Progenitor cell of endocrine pancreas (in vitro differentiated cells): ENCODE results near the gene VWA2. TPM values are rescaled to one million over a fixed set of nuclear protein-coding genes. Genes with fewer than 3 reads are reported as not detected.

Source experiments
- DNase-seq: peaks from one replicate; pipeline ENCODE4 v3.0.0; 2021; ENCODE audit warnings: low spot score; ENCODE audit not compliant: unreplicated experiment
- H3K27ac Mint-ChIP-seq: 2 replicates; pipeline ENCODE4 v1.8.0; 2021; ENCODE audit warnings: mild to moderate bottlenecking, moderate library complexity, mixed read lengths
- H3K27me3 Mint-ChIP-seq: 2 replicates; pipeline ENCODE4 v1.8.0; 2021; ENCODE audit warnings: mixed read lengths
- H3K36me3 Mint-ChIP-seq: 2 replicates; pipeline ENCODE4 v1.8.0; 2022; ENCODE audit warnings: mixed read lengths; ENCODE audit not compliant: insufficient read depth
- H3K4me1 Mint-ChIP-seq: 2 replicates; pipeline ENCODE4 v1.8.0; 2021; ENCODE audit warnings: low read depth, mixed read lengths
- H3K4me3 Mint-ChIP-seq: 2 replicates; pipeline ENCODE4 v1.8.0; 2021; ENCODE audit warnings: low read depth, mild to moderate bottlenecking, moderate library complexity, mixed read lengths
- H3K9me3 Mint-ChIP-seq: 2 replicates; pipeline ENCODE4 v1.8.0; 2021; ENCODE audit warnings: low read depth, mixed read lengths
- total RNA-seq: library from RNA; stranded (reverse); gene quantifications from 2 replicates; pipeline ENCODE4 v1.2.1, GENCODE V29; 2021
- TF ChIP-seq, protein P1 (sequence below): fragments of 200-600 bp; sonication (generic); IDR thresholded peaks from one replicate; pipeline ENCODE4 v1.5.0; 2021; ENCODE audit warnings: antibody characterized with exemption, mild to moderate bottlenecking; ENCODE audit not compliant: unreplicated experiment

VWA2 gene
- total RNA-seq, 1 donor from 2014 or later: 12.4 TPM

DNA sequence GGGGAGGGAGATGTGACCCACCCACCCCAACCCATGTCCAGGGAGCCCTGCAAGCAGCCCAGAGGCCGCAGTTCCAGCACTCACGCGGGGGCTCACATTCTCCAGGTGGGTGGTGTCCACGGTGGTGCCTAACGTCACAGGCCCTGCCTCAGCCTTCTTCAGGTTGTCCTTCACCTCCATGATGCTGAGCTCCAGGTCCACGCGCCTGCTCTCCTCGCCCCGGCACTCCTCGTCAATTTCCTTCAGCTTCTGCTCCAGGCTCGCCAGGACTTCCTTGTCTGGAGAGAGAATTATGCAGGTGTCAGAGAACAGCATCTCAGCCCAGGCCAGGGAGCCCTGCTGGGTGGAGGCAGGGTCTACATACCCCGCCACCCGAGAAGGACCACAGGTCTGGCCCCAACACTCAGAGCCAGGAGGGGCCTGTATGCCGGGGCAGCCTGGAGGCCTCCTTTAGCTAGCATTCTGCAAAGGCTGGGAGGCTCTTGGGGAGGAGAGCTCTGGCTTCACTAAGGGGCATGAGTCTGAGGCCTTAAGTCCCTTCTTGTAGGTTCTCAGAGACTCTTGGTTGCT lies 58.2 kb downstream of the VWA2 start:
- Mint-ChIP-seq H3K27ac (no peak overlapping the region), H3K9me3 (peaks cover 16% of the 10 kb centered on the region), H3K36me3 (peaks cover 22% of the 10 kb centered on the region), H3K4me1 (no peaks in the 10 kb centered on the region), H3K27me3 (no peaks in the 10 kb centered on the region), H3K4me3 (no peak overlapping the region)
- TF ChIP-seq, protein P1, sequence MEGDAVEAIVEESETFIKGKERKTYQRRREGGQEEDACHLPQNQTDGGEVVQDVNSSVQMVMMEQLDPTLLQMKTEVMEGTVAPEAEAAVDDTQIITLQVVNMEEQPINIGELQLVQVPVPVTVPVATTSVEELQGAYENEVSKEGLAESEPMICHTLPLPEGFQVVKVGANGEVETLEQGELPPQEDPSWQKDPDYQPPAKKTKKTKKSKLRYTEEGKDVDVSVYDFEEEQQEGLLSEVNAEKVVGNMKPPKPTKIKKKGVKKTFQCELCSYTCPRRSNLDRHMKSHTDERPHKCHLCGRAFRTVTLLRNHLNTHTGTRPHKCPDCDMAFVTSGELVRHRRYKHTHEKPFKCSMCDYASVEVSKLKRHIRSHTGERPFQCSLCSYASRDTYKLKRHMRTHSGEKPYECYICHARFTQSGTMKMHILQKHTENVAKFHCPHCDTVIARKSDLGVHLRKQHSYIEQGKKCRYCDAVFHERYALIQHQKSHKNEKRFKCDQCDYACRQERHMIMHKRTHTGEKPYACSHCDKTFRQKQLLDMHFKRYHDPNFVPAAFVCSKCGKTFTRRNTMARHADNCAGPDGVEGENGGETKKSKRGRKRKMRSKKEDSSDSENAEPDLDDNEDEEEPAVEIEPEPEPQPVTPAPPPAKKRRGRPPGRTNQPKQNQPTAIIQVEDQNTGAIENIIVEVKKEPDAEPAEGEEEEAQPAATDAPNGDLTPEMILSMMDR: no peak
- no peak for DNase-seq

DNA sequence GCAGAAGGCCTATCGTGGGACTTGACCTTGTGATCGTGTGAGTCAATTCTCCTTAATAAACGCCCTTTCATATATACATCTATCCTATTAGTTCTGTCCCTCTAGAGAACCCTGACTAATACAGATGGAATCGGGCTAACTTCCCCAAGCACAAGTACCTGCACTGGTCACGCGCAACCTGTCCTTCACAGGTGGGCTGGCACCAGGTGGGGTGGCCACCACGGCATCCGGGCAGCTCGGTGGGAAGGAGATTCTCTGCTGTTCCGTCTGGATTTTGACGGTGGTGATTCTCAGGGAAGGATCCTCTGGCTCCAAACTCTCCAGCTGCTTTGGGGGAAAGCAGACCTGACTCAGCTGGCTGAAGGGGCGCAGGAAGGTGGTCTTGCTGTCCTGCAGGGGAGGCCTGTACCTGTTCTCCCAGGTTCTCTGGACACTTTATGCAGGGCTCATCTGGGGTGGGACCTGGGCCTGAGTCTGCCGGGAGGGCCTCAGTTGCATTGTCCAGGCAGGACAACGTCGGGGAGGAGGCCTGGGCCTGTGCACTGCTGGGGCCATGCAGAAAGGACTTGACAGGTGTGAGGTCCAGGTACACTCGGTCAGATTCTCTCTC lies 61.1 kb downstream of the VWA2 start:
- Mint-ChIP-seq H3K4me3 (no peak overlapping the region), H3K27ac (no peak overlapping the region), H3K36me3 (peaks cover 16% of the 10 kb centered on the region), H3K27me3 (no peaks in the 10 kb centered on the region), H3K9me3 (peaks cover 11% of the 10 kb centered on the region), H3K4me1 (peaks cover 6% of the 10 kb centered on the region)
- TF ChIP-seq, protein P1: no peak
- no peak for DNase-seq

DNA sequence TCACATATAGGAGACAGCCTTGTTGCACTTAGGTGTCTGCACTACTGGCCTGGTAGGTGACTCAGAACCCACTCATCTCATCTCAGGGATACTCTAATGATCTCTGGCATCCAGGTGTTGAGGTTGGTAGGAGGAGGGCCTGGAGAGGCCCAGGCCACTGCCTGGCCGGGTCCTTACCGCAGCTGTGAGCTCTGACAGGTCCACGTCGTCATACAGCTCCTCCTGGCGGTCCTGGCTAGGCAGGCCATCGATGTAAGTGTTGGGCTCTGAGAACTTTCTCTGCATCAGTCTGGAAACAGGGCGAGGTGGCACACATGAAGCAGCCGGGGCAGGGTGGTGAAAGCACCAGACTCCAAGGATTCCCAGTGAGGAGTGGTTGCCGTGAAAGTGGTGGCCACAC lies 62.1 kb downstream of the VWA2 start:
- H3K9me3 Mint-ChIP-seq: peaks cover 1% of the 10 kb centered on the region
- peaks cover 6% of the 10 kb centered on the region for H3K4me1 Mint-ChIP-seq
- H3K36me3 Mint-ChIP-seq: peaks cover 7% of the 10 kb centered on the region
- no peak for DNase-seq
- no peak overlapping the region for H3K4me3 Mint-ChIP-seq
- H3K27ac Mint-ChIP-seq: no peak overlapping the region
- TF ChIP-seq, protein P1: no peak
- no peaks in the 10 kb centered on the region for H3K27me3 Mint-ChIP-seq

DNA sequence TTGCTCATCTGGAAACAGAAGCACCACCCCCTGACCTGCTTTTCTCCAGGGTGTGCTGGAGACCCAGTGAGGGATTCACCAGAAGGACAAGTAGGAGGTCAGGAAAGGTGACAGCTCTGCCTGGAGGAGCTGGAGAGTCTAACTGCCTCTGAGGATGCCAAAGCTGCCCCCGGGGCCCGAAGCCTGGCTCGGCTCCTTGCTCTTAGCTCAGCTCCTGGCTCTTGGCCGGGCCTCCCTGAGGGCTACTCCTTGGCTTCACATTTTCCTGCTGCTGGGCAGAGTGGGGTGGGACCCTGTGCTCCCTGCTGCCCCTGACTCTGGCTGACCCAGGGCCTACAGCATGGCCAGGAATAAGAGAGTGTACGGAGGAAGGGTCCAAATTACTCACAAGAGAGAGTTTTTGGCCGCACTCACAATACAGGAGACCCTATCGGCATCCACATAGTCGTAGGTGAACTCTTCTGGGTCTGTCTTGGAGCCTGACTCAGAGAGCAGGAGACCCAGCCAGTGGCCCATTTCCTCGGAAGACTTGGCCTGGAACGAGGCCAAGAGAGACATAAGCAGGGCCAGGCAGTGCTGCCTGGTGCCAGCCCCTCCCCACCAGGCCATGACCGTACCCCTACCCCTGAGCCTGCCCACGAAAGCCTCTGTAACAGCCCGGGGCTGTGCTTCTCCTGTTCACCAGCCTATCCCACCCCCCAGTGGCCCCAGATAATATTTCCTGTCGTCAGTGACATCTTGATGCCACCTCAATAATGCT lies 63.1 kb downstream of the VWA2 start:
- TF ChIP-seq, protein P1: no peak
- Mint-ChIP-seq H3K9me3 (no peaks in the 10 kb centered on the region), H3K36me3 (peaks cover 4% of the 10 kb centered on the region), H3K4me1 (peaks cover 6% of the 10 kb centered on the region), H3K4me3 (no peak overlapping the region), H3K27ac (no peak overlapping the region), H3K27me3 (peaks cover 9% of the 10 kb centered on the region)
- DNase-seq: no peak

DNA sequence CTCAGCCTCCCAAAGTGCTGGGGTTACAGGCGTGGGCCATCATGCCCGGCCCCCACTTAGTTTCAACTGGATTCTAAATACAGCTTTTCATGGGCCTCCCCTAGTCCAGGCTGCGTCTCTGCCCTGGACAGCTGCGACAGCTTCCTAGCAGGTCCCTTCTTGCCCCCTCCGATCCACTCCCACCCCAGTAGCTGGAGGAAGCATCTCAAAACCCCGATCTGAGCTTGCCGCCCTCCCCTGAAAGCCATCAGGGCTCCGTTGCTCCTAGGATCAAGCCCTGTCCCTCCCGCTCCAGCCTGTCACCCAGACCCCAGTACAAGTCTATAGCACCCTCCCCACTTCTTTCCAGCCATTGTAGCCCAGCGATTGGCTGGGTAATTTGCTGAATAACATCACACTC lies 64.5 kb downstream of the VWA2 start:
- no peak for DNase-seq
- TF ChIP-seq, protein P1: no peak
- peaks cover 2% of the 10 kb centered on the region for H3K36me3 Mint-ChIP-seq
- H3K4me1 Mint-ChIP-seq: peaks cover 8% of the 10 kb centered on the region
- H3K27me3 Mint-ChIP-seq: peaks cover 21% of the 10 kb centered on the region
- no peak overlapping the region for H3K27ac Mint-ChIP-seq
- H3K4me3 Mint-ChIP-seq: no peak overlapping the region
- no peaks in the 10 kb centered on the region for H3K9me3 Mint-ChIP-seq
